Activated effector memory CD4-positive, alpha-beta T cell treated with anti-CD3 and anti-CD28 coated beads, Interleukin-2, amount 50 U/mL, for 16 hours (primary cell): Measurements from ENCODE around the gene NADK.

Experiments used
- DNase-seq: peaks from one replicate; pipeline ENCODE4 v3.0.0-alpha.2; 2020

NADK gene

GRCh38 chr1:1777950-1778662 lies at the start of gene NADK:
NADK (minus strand) TSS chr1:1778470; CDS start chr1:1765406, 13,064 bp downstream.
- peak; percentile 91 for DNase-seq

- no peak for DNase-seq
These were observed 49.0 kb upstream of the NADK start for GRCh38 chr1:1827089-1827848.

- DNase-seq, result no peak
These were observed 48.3 kb upstream of the NADK start for GRCh38 chr1:1826356-1827088.

- DNase-seq, result no peak
These were observed 46.9 kb upstream of the NADK start for GRCh38 chr1:1825217-1825616.

GRCh38 chr1:1819762-1820161 lies 41.5 kb upstream of the NADK start:
- DNase-seq, result no peak

- no peak for DNase-seq
These were observed 39.0 kb upstream of the NADK start for GRCh38 chr1:1817221-1817620.

- no peak for DNase-seq
These were observed 37.5 kb upstream of the NADK start for GRCh38 chr1:1815606-1816281.

- no peak for DNase-seq
These were observed 31.2 kb upstream of the NADK start for GRCh38 chr1:1809489-1809888.

GRCh38 chr1:1808206-1808605 lies 29.9 kb upstream of the NADK start:
- no peak for DNase-seq

GRCh38 chr1:1806890-1807289 lies 28.6 kb upstream of the NADK start:
- no peak for DNase-seq

GRCh38 chr1:1804301-1804700 lies 26.0 kb upstream of the NADK start:
- DNase-seq, result no peak

- DNase-seq, result no peak
These were observed 24.6 kb upstream of the NADK start for GRCh38 chr1:1802871-1803270.

GRCh38 chr1:1799716-1800115 lies 21.4 kb upstream of the NADK start:
- DNase-seq, result no peak

- no peak for DNase-seq
These were observed 19.6 kb upstream of the NADK start for GRCh38 chr1:1797731-1798341.

- no peak for DNase-seq
These were observed 18.2 kb upstream of the NADK start for GRCh38 chr1:1796466-1796865.

- DNase-seq, result no peak
These were observed 16.7 kb upstream of the NADK start for GRCh38 chr1:1794999-1795398.

- DNase-seq, result no peak
These were observed 15.4 kb upstream of the NADK start for GRCh38 chr1:1793481-1794244.

- DNase-seq, result no peak
These were observed 10.6 kb upstream of the NADK start for GRCh38 chr1:1788646-1789431.

- no peak for DNase-seq
These were observed 9.9 kb upstream of the NADK start for GRCh38 chr1:1788136-1788535.

GRCh38 chr1:1786836-1787605 lies 8.8 kb upstream of the NADK start:
- no peak for DNase-seq
